Hematopoietic multipotent progenitor cell treated with erythropoietin and hydrocortisone succinate and interleukin-3 and kit ligand, for 15 days (in vitro differentiated cells): ENCODE measurements around the gene TBC1D5.

Experiments used
- DNase-seq: peaks from one replicate; pipeline ENCODE4 v3.0.0-alpha.2; 2015; ENCODE audit warnings: low spot score

The TBC1D5 gene

GRCh38 chr3:17589888-17590287 lies 152.5 kb downstream of the TBC1D5 start:
- no peak for DNase-seq

- no peak for DNase-seq
These were observed 154.0 kb downstream of the TBC1D5 start for GRCh38 chr3:17588422-17588821.

GRCh38 chr3:17585394-17586325 lies 156.8 kb downstream of the TBC1D5 start:
- DNase-seq: no peak

GRCh38 chr3:17584066-17584465 lies 158.4 kb downstream of the TBC1D5 start:
- no peak for DNase-seq

- no peak for DNase-seq
These were observed 158.9 kb downstream of the TBC1D5 start for GRCh38 chr3:17583530-17583929.

GRCh38 chr3:17581421-17582080 lies 160.9 kb downstream of the TBC1D5 start:
- DNase-seq: no peak

- DNase-seq: no peak
These were observed 161.5 kb downstream of the TBC1D5 start for GRCh38 chr3:17580901-17581300.

- DNase-seq: no peak
These were observed 163.0 kb downstream of the TBC1D5 start for GRCh38 chr3:17579289-17580031.

- DNase-seq: no peak
These were observed 164.5 kb downstream of the TBC1D5 start for GRCh38 chr3:17577796-17578520.

GRCh38 chr3:17573396-17573795 lies 169.0 kb downstream of the TBC1D5 start:
- no peak for DNase-seq

GRCh38 chr3:17571686-17572085 lies 170.7 kb downstream of the TBC1D5 start:
- DNase-seq: no peak

GRCh38 chr3:17562845-17563244 lies 179.6 kb downstream of the TBC1D5 start:
- no peak for DNase-seq

- no peak for DNase-seq
These were observed 183.9 kb downstream of the TBC1D5 start for GRCh38 chr3:17558565-17558964.

GRCh38 chr3:17557749-17558463 lies 184.5 kb downstream of the TBC1D5 start:
- DNase-seq: no peak

- DNase-seq: no peak
These were observed 186.9 kb downstream of the TBC1D5 start for GRCh38 chr3:17555525-17555924.

GRCh38 chr3:17554078-17554477 lies 188.4 kb downstream of the TBC1D5 start:
- DNase-seq: no peak

- no peak for DNase-seq
These were observed 189.4 kb downstream of the TBC1D5 start for GRCh38 chr3:17553080-17553479.

GRCh38 chr3:17552351-17552750 lies 190.1 kb downstream of the TBC1D5 start:
- DNase-seq: no peak

GRCh38 chr3:17551895-17552294 lies 190.5 kb downstream of the TBC1D5 start:
- no peak for DNase-seq

GRCh38 chr3:17551333-17551732 lies 191.1 kb downstream of the TBC1D5 start:
- DNase-seq: no peak

GRCh38 chr3:17550624-17551023 lies 191.8 kb downstream of the TBC1D5 start:
- no peak for DNase-seq
